22Rv1 (cell line): ENCODE results near the gene GAPT.

ENCODE experiments used
- H3K27ac ChIP-seq: fragments of 450-650 bp; 2 replicates; pipeline ENCODE4 v1.5.1; 2017
- ZFX ChIP-seq: fragments of 450-650 bp; IDR thresholded peaks from 2 replicates; pipeline ENCODE4 v1.6.1; 2017; ENCODE audit warnings: antibody characterized with exemption, borderline replicate concordance
- TF ChIP-seq, protein P1 (sequence below): fragments of 450-650 bp; IDR thresholded peaks from 2 replicates; pipeline ENCODE4 v1.5.1; 2017; ENCODE audit warnings: mild to moderate bottlenecking

Gene GAPT

DNA sequence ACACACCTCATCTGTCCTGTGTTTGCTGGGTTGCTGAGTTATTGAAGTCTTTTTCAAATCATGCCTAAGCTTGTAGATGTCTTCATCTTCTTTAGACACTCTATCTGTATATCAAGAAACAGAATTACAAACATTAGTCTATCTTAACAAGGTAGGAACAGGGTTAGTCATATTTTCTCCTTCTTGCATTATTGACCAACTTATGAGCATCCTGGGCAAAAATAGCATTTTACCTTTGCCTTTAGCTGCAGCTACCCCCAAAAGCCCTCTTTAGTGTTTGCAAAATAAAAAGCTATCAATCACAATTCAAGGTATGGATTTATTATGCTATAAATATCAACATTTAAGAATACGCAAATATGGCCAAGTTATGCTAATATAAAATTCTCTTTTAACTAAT lies 34.7 kb upstream of the GAPT start:
- TF ChIP-seq, protein P1, sequence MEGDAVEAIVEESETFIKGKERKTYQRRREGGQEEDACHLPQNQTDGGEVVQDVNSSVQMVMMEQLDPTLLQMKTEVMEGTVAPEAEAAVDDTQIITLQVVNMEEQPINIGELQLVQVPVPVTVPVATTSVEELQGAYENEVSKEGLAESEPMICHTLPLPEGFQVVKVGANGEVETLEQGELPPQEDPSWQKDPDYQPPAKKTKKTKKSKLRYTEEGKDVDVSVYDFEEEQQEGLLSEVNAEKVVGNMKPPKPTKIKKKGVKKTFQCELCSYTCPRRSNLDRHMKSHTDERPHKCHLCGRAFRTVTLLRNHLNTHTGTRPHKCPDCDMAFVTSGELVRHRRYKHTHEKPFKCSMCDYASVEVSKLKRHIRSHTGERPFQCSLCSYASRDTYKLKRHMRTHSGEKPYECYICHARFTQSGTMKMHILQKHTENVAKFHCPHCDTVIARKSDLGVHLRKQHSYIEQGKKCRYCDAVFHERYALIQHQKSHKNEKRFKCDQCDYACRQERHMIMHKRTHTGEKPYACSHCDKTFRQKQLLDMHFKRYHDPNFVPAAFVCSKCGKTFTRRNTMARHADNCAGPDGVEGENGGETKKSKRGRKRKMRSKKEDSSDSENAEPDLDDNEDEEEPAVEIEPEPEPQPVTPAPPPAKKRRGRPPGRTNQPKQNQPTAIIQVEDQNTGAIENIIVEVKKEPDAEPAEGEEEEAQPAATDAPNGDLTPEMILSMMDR = no peak
- no peak for TF ChIP-seq ZFX
- no peak overlapping the region for H3K27ac ChIP-seq

DNA sequence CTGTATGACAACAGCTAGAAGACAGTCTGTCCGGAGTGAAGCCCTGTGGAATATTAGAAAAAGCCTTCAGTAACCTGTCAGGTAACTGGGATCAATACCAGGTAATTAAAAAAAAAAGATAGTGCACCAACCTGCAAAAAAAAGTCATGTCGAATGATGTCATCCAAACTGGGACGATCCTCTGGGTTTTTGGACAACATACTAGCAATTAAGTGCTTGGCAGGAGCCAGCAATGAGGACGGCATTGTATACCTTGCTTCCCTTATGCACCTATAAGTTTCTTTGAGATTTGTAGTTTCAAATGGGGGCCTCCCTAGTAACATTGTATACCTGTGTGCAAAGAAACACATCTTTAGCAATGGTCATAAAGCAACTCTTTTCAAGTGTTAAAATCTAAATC lies 34.2 kb upstream of the GAPT start:
- no peak overlapping the region for H3K27ac ChIP-seq
- TF ChIP-seq, protein P1 = no peak
- TF ChIP-seq ZFX = no peak

DNA sequence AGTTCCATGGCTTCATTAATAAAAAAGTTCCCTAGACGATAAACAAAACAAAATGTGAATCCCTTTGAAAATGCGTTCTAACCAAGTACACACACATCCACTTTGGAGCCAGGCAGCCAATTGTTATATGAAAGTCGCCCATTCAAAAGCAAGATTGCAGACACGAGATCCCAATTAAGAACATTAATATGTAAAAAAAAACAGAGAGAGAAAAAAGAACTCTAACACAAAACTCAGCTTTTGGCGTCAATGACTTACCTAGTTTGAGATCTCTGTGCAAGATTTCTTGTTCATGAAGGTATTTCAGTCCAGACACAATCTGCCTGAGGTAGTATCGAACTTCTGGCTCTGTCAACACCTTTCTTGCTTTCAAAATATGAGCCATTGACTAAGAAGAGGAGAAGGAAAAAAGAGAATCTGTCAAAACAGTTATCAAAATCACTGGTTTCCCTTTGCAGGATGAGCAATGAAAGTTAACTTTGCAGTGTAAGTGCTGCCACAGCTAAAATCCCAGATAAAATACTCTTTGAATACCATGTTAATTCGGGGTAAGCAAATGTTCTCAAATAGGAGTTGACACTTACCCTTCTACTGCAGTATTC lies 33.0 kb upstream of the GAPT start:
- no peak overlapping the region for H3K27ac ChIP-seq
- TF ChIP-seq, protein P1 = no peak
- no peak for TF ChIP-seq ZFX

DNA sequence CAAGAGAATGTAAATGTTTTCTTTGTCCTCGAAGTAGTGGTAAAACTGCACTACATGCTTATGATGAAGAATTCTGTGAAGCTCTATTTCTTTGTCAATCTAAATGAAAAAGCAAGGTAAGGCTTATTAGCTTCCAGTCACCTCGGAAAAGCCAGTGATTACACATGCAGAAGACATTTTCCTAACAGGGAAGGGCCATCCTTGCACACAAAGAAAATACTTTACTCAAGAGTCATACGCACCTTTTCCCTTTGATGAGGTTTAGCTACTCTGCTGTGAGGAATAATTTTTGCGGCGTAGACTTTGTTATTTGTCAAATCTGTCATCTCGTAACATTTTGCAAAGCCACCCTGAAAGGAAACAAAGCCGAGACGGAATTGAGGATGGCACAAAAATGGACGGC lies 32.5 kb upstream of the GAPT start:
- no peak for TF ChIP-seq ZFX
- TF ChIP-seq, protein P1 = no peak
- no peak overlapping the region for H3K27ac ChIP-seq

DNA sequence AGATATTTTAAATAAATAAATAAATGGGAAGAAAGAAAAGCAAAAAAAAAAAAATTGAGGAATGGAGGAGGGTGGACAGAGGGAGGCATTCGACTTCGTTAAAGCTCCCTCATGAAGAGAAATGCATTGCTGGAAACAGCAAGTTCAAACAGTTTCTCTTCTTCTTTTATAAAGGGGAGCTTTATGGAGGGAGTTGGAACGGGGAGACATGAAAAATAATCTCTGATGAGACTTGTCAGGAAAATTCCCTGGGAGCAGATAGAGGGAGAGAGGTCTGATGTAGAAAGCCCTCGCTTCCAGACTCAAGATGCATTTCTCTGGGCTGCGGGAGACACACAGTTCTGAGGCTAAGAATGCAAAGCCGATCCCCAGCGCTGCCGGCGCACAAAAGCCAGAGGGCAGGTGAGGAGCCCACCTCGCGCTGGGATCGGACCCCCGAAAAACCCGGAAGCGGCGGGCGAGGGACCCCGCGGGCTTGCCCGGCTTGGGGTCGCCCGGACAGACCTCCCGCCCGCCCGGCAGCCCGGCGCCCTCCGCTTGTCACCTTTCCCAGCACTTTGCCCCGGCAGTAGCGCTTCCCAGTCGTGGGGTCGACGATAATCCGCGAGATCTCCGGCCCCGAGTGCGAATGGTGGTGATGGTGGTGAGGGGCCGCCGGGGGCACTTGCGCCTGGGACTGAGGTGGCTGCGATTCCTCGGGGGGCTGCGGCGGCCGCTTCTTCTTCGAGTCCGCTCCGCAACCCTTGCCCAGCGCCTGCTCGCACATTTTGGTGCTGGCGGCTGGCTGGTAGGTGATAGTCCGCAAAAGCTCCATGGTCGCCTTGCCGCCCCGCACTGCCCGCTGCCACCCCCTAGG lies 31.9 kb upstream of the GAPT start:
- TF ChIP-seq, protein P1 = no peak
- no peak for TF ChIP-seq ZFX
- peak overlapping the region; percentile 85 for H3K27ac ChIP-seq

DNA sequence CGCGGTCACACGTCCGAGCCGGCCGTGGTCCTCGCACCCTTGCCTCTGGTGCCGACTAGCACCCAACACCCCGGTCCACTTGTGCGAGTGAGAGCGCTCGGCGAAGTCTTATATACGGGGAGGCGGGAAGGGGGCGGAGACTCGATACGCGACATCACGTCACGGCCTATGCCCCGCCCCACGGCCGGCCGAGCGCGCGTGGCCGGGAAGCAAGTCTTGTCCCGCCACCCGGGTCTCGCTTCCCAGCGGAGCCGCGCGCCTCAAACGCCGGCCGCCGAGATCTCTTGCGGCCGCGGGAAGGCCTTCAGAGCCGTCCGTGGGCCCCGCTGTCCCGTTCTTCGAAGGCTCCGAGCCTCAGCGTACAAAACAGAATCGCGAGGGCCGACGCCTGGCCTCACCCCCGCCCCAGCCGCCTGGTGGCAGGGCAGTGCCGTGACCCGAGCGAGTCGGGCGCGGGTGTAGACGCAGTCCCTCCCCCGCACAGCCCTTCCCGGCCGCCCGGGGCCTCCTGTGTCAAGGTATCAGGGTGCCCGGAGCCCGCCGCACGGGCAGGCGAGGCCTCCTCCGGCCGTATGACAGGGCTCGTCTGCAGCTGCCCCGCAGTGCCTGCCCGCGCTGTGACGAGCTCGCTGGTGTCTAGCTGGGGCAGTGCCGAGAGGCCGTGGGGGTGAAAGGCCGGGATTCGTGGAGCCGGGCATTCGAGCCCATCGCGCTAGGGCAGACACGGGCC lies 31.1 kb upstream of the GAPT start, which contains the start of gene PLK2:
TSS of gene PLK2 (minus strand) at position 85 of the 730 bp plus-strand sequence. CDS start 127 bp downstream, outside the sequence.
- H3K27ac ChIP-seq = peak within 1 kb of the TSS; percentile 85
- no peak for TF ChIP-seq ZFX
- TF ChIP-seq, protein P1 = no peak; the same call in 1 of the 2 replicates
